ENCODE results near the gene KRTAP2-4.

GRCh38 chr17:41026715-41027471, 38.8 kb downstream of the KRTAP2-4 start, which contains the start of gene KRTAP1-5:
- TF ChIP-seq CTCF (IDR thresholded peaks at IDR 0.05) (no peak), REST (IDR thresholded peaks at IDR 0.05; ENCODE audit: insufficient read depth in 1 of 2, low read depth in 2 of 2, low read length in 1 of 2) (no peak)
